NCI-H187 treated with DMSO at 0.1 percent for 48 hours (cell line): ENCODE measurements around the gene OR3A3.
"Not testable (repeated sequence)": the region's sequence is repeated elsewhere in the genome, so short reads cannot be mapped to it uniquely, and the experiment has no call there.

Source experiments
- DNase-seq: peaks from one replicate; lab custom pipeline; 2025; lab: John Stamatoyannopoulos, UW

Gene OR3A3

GRCh38 chr17:3411070-3411469, at the start of gene OR3A3:
OR3A3 (plus strand) TSS chr17:3411370.
- no peak for DNase-seq

GRCh38 chr17:3371167-3371566, 40.0 kb upstream of the OR3A3 start:
- DNase-seq, result not testable (repeated sequence)

GRCh38 chr17:3378321-3378720, 32.8 kb upstream of the OR3A3 start:
- no peak for DNase-seq

GRCh38 chr17:3381957-3382356, 29.2 kb upstream of the OR3A3 start:
- DNase-seq, result no peak

- no peak for DNase-seq
These were observed 25.0 kb upstream of the OR3A3 start, which contains the start of gene OR3A2 for GRCh38 chr17:3385869-3386816. OR3A2 (minus strand) TSS chr17:3386308.

GRCh38 chr17:3389791-3390190, 21.4 kb upstream of the OR3A3 start:
- DNase-seq, result no peak

- not testable (repeated sequence) for DNase-seq
These were observed 13.4 kb upstream of the OR3A3 start for GRCh38 chr17:3397801-3398200.

- DNase-seq, result no peak
These were observed 12.9 kb upstream of the OR3A3 start, which contains the start of gene OR1E1 for GRCh38 chr17:3398310-3398709. OR1E1 (minus strand) TSS chr17:3398410; CDS start chr17:3398410, 0 bp downstream.

GRCh38 chr17:3400055-3400454, 11.1 kb upstream of the OR3A3 start:
- DNase-seq, result no peak

GRCh38 chr17:3401786-3402185, 9.4 kb upstream of the OR3A3 start:
- DNase-seq, result no peak

GRCh38 chr17:3403856-3404255, 7.3 kb upstream of the OR3A3 start:
- not testable (repeated sequence) for DNase-seq

GRCh38 chr17:3412216-3412615, 1.0 kb downstream of the OR3A3 start:
- DNase-seq, result not testable (repeated sequence)

- DNase-seq, result no peak
These were observed 4.4 kb downstream of the OR3A3 start for GRCh38 chr17:3415610-3416009.

GRCh38 chr17:3418222-3418621, 7.1 kb downstream of the OR3A3 start:
- DNase-seq, result no peak

- not testable (repeated sequence) for DNase-seq
These were observed 22.0 kb downstream of the OR3A3 start for GRCh38 chr17:3433215-3433614.

GRCh38 chr17:3433741-3434140, 22.6 kb downstream of the OR3A3 start, which contains the start of gene OR1E2:
OR1E2 (minus strand) TSS chr17:3433841; CDS start chr17:3433841, 0 bp downstream.
- no peak for DNase-seq

- no peak for DNase-seq
These were observed 27.2 kb downstream of the OR3A3 start for GRCh38 chr17:3438368-3438767.

- no peak for DNase-seq
These were observed 29.3 kb downstream of the OR3A3 start for GRCh38 chr17:3440451-3440850.

- DNase-seq, result no peak
These were observed 36.5 kb downstream of the OR3A3 start for GRCh38 chr17:3447625-3448024.

- no peak for DNase-seq
These were observed 37.0 kb downstream of the OR3A3 start for GRCh38 chr17:3448059-3448665.

GRCh38 chr17:3466355-3466754, 55.2 kb downstream of the OR3A3 start:
- not testable (repeated sequence) for DNase-seq

- DNase-seq, result no peak
These were observed 58.4 kb downstream of the OR3A3 start for GRCh38 chr17:3469529-3469928.

GRCh38 chr17:3471599-3471998, 60.4 kb downstream of the OR3A3 start, which contains the start of gene SPATA22:
SPATA22 (minus strand) TSS chr17:3471819; CDS start chr17:3469325, 2,494 bp downstream.
- no peak for DNase-seq
